Loucy (cell line): Measurements from ENCODE around the gene CIBAR2.

Experiments used
- EZH2phosphoT487 ChIP-seq: fragments of 200-600 bp; IDR thresholded peaks from 2 replicates; pipeline ENCODE4 v1.6.1; 2018; ENCODE audit warnings: antibody characterized with exemption, mild to moderate bottlenecking, moderate library complexity, borderline replicate concordance
- TF ChIP-seq, protein P1 (sequence below): fragments of 200-600 bp; sonication (generic); conservative IDR thresholded peaks from 2 replicates; pipeline ENCODE4 v1.5.1; 2014; ENCODE audit warnings: mild to moderate bottlenecking, antibody characterized with exemption, low read length

DNA sequence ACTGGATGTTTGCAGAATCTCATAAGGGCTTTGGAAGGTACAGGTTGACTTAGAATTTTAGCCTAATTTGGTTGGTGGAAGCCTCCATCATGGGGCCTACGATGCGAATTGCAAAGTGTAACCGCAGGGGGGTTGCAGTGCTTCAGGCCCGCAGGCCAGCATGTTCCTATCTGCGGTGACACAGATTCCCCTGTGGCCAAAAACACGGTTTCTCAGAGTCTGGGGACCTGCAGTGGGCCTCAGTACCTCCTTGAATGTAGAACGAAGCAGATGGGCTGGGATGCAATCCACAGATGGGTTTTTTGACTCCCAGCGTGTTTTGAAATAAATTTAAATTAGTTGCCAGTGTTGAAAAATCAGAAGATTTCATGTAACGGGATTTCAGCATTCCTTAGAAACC lies 49.9 kb downstream of the CIBAR2 start:
- TF ChIP-seq, protein P1, sequence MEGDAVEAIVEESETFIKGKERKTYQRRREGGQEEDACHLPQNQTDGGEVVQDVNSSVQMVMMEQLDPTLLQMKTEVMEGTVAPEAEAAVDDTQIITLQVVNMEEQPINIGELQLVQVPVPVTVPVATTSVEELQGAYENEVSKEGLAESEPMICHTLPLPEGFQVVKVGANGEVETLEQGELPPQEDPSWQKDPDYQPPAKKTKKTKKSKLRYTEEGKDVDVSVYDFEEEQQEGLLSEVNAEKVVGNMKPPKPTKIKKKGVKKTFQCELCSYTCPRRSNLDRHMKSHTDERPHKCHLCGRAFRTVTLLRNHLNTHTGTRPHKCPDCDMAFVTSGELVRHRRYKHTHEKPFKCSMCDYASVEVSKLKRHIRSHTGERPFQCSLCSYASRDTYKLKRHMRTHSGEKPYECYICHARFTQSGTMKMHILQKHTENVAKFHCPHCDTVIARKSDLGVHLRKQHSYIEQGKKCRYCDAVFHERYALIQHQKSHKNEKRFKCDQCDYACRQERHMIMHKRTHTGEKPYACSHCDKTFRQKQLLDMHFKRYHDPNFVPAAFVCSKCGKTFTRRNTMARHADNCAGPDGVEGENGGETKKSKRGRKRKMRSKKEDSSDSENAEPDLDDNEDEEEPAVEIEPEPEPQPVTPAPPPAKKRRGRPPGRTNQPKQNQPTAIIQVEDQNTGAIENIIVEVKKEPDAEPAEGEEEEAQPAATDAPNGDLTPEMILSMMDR = no peak
- no peak for TF ChIP-seq EZH2phosphoT487
